Ovary (tissue), 9 donors: ENCODE measurements around the gene ALDH3A1. TPM values are rescaled to one million over a fixed set of nuclear protein-coding genes. Genes with fewer than 3 reads are reported as not detected.

Experiments
- DNase-seq, 5 donors: peaks; one replicate each; pipeline ENCODE4 v3.0.0-alpha.2; 2019 to 2020
- H3K27ac ChIP-seq, 2 donors: fragments of 200-600 bp; one replicate each; pipeline versions ENCODE4 v1.5.1 to v1.8.0; 2019 to 2022
- H3K27me3 ChIP-seq: fragments of 200-600 bp; one replicate; pipeline ENCODE4 v1.8.0; 2022
- H3K36me3 ChIP-seq: fragments of 200-600 bp; sonication (generic); one replicate; pipeline ENCODE4 v1.5.1; 2019
- H3K4me1 ChIP-seq: one replicate; pipeline ENCODE4 v1.8.1; 2013; ENCODE audit warnings: mild to moderate bottlenecking, moderate library complexity; ENCODE audit not compliant: insufficient read depth
- H3K4me3 ChIP-seq: fragments of 200-600 bp; sonication (generic); one replicate; pipeline ENCODE4 v1.5.1; 2017
- H3K9me3 ChIP-seq, 2 donors: fragments of 200-600 bp in 1 of 2; sonication (generic) in 1 of 2; one replicate each; pipeline versions ENCODE4 v1.5.1 to v1.8.1; 2013 to 2019; ENCODE audit warnings: mild to moderate bottlenecking in 1 of 2, moderate library complexity in 1 of 2
- CTCF ChIP-seq, 3 donors: fragments of 450-650 bp in 2 of 3; fragments of 200-600 bp in 1 of 3; IDR thresholded peaks; one replicate each; pipeline versions ENCODE4 v1.5.1 to v1.8.0; 2016 to 2022; ENCODE audit warnings: antibody characterized with exemption in 3 of 3, mild to moderate bottlenecking in 1 of 3
- EP300 ChIP-seq: sonication (generic); formaldehyde crosslinking; IDR thresholded peaks from one replicate; pipeline ENCODE4 v1.6.1; 2017; ENCODE audit warnings: antibody characterized with exemption
- POLR2A ChIP-seq: fragments of 450-650 bp; IDR thresholded peaks from one replicate; pipeline ENCODE4 v1.6.1; 2017; ENCODE audit warnings: antibody characterized with exemption, mild to moderate bottlenecking, moderate library complexity
- WGBS, 3 donors: extraction: QIAGEN DNeasy Blood & Tissue Kit in 1 of 3; methylation state at CpG; one replicate each; pipeline versions ENCODE4 v1.1.5 to v1.1.7; 2013 to 2017; 5-methylcytosine and 5-hydroxymethylcytosine counted together
- intact Hi-C, 4 donors: fragments of 100-400 bp; cut with DNase I; formaldehyde crosslinking; loops; one replicate each; pipeline versions ENCODE4 v1.11.0 to v1.15.1; 2022 to 2023
- polyA plus RNA-seq, 2 donors: library from polyadenylated mRNA; stranded (reverse); fragments of 200-250 nt in 1 of 2; fragments of 350-450 nt in 1 of 2; fragmentation: Illumina TruSeq in 1 of 2; extraction: RNeasy Lipid Tissue Mini Kit (QIAGEN cat#74804) in 1 of 2; gene quantifications; one replicate each; pipeline ENCODE4 v1.2.3, GENCODE V29; 2013 to 2014
- total RNA-seq, 7 donors: library from RNA; depleted of rRNA in 2 of 7; stranded (reverse); fragments of >200 nt in 2 of 7; fragmentation: NEBNext Ultra II Directional in 3 of 7; extraction: Animal tissue kit (Norgen Biotek cat#: 25700) in 3 of 7; gene quantifications; one replicate each; pipeline versions ENCODE4 v1.1.0 to v1.2.4, GENCODE V29; 2016 to 2023
- donor health status: DM: no; HTN: no; CAD: no; lungs with moderate emphysema.
- donor health status: DM: no; HTN: no; CAD: no.
- donor health status: Bipolar disorder and iron deficiency.
- donor health status: DM: yes; HTN: yes; CAD: no.
- donor health status: DM: no; HTN: no; CAD: no.
- donor health status: DM: yes; HTN: yes; CAD: no.

The ALDH3A1 gene
- total and polyA plus RNA-seq, 9 donors, result 0.17 to 12.8 (median 0.87) TPM; not detected in 3

GRCh38 chr17:19702217-19702641, 45.9 kb downstream of the ALDH3A1 start:
- Histone ChIP-seq H3K36me3 (no peaks in the 10 kb centered on the region), H3K4me3 (no peak overlapping the region), H3K4me1 (peaks cover 1% of the 10 kb centered on the region), H3K27me3 (no peaks in the 10 kb centered on the region), H3K9me3 (no peaks in the 10 kb centered on the region), H3K27ac (no peak overlapping the region)
- 66 to 72% (median 71%) methylated on average over 4 of the region's 4 CpGs for WGBS, 3 donors
- TF ChIP-seq CTCF (IDR thresholded peaks at IDR 0.05) (no peak), POLR2A (no peak), EP300 (no peak)
- intact Hi-C loops, result no loop called here
- DNase-seq, result no peak

Other genes starting within 250 kb of the ALDH3A1 start
- 10 to 100 TPM in 4 of 7 donors, 1 to 10 TPM in 3; 5.0 to 25.8 (median 10.6) TPM for gene SLC47A1, start 214.4 kb downstream of the ALDH3A1 start, total RNA-seq
- gene SLC47A1, start 214.4 kb downstream of the ALDH3A1 start, polyA plus RNA-seq, result 10 to 100 TPM in 1 of 2 donors, 1 to 10 TPM in 1; 2.1 to 89.9 TPM
- 100 to 1,000 TPM in 1 of 7 donors, 10 to 100 TPM in 6; 48.0 to 109 (median 74.6) TPM for gene ALDH3A2, start 99.5 kb downstream of the ALDH3A1 start, total RNA-seq
- 100 to 1,000 TPM in 1 of 2 donors, 10 to 100 TPM in 1; 31.1 to 126 TPM for gene ALDH3A2, start 99.5 kb downstream of the ALDH3A1 start, polyA plus RNA-seq
- gene SLC47A2, start 31.7 kb downstream of the ALDH3A1 start, total RNA-seq, result 10 to 100 TPM in 1 of 7 donors, under 1 TPM in 2, not detected in 4; 0.87 to 29.4 (median 1.00) TPM
- not detected for gene SLC47A2, start 31.7 kb downstream of the ALDH3A1 start, polyA plus RNA-seq
- 10 to 100 TPM; 17.8 to 22.2 (median 20.8) TPM for gene ULK2, start 119.6 kb upstream of the ALDH3A1 start, total RNA-seq
- gene ULK2, start 119.6 kb upstream of the ALDH3A1 start, polyA plus RNA-seq, result 10 to 100 TPM; 13.8 to 24.5 TPM
- 10 to 100 TPM; 15.9 to 40.3 (median 33.5) TPM for gene AKAP10, start 229.5 kb upstream of the ALDH3A1 start, total RNA-seq
- gene AKAP10, start 229.5 kb upstream of the ALDH3A1 start, polyA plus RNA-seq, result 10 to 100 TPM; 13.9 to 22.8 TPM